GM19324 (cell line): ENCODE results near the gene DNAJA4.
"Not testable (repeated sequence)": the region's sequence is repeated elsewhere in the genome, so short reads cannot be mapped to it uniquely, and the experiment has no call there.

Experiments
- ATAC-seq: cut with Tn5 transposase; IDR thresholded peaks from one replicate; pipeline ENCODE4 v1.9.1; 2021; ENCODE audit warnings: mild to moderate bottlenecking, moderate library complexity; ENCODE audit not compliant: unreplicated experiment, low FRiP score

Gene DNAJA4

DNA sequence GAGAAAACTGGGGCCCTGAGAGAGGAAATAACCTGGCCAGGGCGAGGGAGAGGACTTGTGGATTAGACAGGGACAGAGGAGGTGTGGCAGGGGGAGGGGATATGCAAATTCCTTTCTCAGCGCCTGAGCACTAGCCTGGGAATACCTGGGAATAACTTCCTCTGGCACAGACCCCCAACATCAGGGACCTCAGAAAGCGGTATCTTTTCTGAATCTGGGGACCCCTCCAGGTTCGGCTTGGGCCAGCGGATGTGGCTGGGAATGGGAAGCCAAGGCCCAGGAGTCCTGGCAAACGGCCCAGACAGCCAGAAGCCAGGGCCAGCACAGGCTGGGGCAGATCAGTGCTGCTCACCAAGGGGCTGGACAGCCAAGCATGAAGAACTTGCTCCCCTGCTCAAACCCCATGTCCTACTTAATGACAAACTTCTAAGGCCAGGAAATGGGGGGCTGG lies 20.8 kb upstream of the DNAJA4 start:
- ATAC-seq: no peak

DNA sequence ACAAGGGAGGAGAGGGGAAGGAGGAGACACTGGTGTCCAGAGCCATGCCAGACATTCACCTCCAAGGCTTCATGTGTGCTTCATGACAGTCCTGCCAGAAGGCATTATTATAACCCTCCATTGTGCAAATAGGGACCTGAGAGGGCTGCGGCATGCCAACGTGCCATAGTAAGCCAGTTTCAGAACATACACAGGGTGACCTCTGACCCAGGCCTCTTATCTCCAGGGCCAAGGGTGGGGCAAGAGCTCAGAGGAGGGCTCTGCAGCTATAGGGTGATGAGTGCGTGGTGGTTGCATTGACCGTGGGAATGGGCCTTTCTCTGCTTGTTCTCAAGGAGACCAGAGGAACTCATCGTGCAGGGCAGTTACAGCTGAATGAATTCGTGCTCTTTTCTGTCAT lies 20.3 kb upstream of the DNAJA4 start:
- ATAC-seq: no peak

DNA sequence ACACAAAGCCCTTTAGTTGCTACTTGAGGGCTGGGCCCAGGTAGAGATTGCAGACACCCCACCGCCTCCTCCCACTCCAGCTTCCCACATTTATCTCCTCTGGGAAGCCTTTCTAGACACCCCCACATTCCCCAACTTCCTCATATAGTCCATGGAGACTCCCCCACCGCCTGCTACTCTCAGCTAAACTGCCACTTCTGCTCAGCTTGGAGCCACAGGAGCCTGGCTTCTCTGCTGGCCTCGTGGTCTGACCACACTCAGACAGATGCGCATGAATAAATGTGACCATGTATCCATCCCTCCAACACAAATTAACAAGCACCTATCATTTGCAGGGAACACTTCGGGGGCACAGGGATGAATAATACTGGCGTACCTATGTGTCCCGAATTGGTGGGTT lies 19.5 kb upstream of the DNAJA4 start:
- no peak for ATAC-seq

DNA sequence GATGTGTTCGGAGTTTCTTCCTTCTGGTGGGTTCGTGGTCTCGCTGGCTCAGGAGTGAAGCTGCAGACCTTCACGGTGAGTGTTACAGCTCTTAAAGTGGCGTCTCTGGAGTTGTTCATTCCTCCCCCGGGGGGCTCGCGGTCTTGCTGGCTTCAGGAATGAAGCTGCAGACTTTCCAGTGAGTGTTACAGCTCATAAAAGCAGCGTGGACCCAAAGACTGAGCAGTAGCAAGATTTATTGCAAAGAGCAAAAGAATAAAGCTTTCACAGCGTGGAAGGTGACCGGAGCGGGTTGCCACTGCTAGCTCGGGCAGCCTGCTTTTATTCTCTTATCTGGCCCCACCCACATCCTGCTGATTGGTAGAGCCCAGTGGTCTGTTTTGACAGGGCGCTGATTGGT lies 19.0 kb upstream of the DNAJA4 start:
- not testable (repeated sequence) for ATAC-seq

DNA sequence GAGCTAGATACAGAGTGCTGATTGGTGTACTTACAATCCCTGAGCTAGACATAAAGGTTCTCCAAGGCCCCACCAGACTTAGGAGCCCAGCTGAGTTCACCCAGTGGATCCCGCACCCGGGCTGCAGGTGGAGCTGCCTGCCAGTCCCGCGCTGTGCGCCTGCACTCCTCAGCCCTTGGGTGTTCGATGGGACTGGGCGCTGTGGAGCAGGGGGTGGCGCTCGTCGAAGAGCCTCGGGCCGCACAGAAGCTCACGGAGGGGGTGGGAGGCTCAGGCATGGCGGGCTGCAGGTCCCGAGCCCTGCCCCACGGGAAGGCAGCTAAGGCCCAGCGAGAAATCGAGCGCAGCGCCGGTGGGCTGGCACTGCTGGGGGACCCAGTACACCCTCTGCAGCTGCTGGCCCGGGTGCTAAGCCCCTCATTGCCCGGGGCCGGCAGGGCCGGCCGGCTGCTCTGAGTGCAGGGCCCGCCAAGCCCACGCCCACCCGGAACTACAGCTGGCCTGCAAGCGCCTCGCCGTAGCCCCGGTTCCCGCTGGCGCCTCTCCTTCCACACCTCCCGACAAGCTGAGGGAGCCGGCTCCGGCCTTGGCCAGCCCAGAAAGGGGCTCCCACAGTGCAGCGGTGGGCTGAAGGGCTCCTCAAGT lies 18.3 kb upstream of the DNAJA4 start:
- not testable (repeated sequence) for ATAC-seq

DNA sequence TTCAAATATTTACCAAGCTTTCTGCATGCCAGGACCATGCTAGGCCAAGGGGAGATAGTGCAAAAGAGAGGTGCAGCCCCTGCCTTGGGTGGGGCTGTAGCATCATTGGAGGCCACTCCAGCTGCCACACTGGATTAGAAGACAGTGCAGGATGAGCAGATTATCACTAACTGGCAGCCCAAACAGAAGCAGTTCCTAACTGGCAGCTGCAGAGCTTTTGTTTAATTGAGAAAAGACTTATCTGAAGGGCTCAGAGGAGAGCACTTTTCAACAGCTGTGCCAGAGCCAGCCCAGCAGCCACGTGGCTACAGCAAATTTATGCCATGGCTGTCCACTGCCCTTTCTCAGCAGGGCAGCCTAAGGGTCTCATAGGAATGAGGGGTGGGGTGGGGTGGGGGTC lies 16.5 kb upstream of the DNAJA4 start:
- no peak for ATAC-seq

DNA sequence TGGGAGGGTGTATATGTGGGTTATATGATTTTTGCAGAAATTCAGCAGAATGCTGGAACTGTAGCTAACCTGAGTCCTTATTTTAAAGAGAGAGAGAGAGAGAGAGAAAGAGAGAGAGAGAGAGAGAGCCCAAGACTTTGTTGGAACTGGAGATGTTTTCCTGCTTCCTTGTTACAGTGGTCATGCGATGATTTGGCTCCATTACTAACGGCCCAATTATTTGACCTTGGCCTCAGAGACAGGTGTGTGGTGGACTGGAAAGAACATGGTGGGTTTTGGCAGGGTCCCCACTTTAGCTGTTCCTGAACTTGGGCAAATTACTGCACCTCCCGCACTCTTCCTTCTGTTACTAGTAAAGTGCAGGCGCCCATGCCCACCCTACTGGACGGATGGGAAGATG lies 15.2 kb upstream of the DNAJA4 start:
- no peak for ATAC-seq

DNA sequence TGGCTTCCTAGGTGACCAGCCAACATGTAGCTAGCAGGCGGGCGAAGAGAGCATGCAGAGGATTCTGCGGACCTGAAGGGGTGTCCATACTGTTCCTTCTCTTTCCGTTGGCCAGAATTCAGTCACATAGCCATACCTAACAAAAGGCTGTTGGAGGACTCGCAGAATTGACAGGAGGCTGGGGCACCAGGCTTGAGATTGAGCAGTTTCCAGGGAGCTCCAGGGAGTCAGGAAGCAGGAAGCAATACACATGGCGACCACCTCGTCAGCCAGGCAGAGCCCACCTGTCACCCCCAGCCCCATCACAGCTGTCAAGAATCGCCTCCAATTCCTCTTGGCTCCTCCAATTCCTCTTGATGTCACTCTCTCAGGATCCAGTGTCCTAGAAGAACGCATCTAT lies 13.2 kb upstream of the DNAJA4 start:
- no peak for ATAC-seq

DNA sequence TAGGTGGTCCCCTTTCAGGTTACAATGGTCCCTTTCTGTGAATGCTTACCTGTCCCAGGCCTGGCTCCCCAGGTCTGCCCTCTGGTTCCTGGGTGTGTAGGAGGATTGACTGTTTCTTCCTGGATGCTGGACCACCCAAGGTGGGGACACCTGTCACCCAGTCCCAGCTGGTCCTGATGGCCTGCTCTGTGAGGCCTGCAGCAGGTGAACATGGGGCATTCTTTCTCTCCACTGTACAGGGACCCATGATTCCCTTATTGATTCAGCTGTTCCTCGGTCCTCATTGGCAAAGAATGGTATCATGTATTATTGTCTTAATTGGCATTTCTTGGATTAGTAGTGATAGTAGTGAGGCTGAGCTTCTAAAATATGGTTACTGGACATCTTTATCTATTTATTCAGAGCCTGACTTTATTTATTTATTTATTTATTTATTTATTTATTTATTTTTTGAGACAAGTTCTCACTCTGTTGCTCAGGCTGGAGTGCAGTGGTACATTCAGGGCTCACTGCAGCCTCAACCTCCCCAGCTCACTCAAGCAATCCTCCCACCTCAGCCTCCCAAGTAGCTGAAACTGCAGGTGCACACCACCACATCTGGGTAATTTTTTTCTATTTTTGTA lies 8.8 kb upstream of the DNAJA4 start:
- no peak for ATAC-seq

DNA sequence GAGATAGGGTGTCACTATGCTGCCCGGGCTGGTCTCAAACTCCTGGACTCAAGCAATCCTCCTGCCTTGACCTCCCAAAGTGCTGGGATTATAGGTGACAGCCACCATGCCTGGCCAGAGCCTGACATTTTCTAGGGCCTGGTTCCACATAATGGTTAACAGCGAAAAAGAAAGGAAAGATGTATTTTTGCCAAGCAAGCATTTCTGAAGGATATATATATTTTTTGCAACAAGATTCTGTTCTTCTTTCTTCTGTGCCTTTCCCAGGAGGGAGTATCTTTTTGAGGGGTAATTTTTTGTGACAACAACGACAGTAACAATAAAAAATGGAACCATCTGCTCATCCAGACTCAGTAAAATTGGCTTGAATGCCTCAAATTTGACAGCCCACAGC lies 8.3 kb upstream of the DNAJA4 start:
- no peak for ATAC-seq

DNA sequence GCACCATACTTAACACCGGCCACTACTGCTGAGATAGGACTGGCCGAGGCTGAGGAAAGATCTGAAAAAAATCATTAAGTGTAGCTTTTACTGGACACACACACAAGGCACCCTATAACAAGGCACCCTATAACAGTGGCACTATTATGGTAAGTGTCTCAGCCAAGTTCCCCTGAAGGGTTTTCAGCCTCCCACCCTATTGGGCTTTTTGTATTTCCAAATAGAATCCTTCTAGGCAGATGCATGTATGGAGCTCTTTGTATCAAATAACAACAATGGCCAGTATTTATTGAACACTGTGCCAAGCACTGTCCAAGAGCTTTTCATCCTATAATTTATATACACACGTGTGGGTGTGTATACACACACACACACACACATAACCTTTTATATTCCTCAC lies 6.7 kb upstream of the DNAJA4 start:
- no peak for ATAC-seq

DNA sequence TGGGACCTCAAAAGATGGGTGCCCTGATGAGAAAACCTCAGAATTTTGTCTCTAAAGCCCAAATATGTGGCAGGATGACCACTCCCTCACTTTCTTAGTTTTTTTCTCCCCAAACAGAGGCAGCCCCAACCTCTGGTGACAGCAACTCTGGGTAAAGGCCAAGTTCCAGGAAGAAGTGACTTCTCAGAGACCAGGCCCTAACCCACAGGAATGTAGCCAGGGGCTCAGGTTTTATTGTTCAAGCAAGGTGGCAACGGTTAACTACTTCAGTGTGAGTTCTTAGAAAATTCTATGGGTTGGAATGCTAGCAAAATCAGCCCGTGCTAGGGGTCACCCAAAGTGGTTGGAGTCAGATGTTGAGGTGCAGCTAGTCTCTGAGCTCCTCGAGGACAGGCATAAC lies 5.1 kb upstream of the DNAJA4 start:
- no peak for ATAC-seq

DNA sequence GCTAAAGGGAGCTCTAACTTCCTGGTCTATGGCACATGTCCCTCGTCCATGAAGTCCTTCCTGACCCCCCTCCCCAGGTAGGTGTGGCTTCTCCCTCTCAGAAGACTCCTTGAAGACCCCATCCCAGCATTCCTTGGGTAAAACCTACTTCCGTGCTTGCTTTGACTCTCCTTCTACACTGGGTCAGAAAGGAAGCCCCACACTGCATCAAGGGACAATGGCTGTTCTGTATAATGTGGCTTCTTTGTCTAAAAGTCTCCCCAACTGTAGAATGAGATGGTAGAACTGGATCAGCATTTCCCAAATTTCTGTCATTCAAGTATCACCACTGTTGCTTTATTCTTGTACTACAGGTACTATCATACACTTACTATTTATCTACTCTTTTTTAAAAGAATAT lies 3.9 kb upstream of the DNAJA4 start:
- no peak for ATAC-seq

DNA sequence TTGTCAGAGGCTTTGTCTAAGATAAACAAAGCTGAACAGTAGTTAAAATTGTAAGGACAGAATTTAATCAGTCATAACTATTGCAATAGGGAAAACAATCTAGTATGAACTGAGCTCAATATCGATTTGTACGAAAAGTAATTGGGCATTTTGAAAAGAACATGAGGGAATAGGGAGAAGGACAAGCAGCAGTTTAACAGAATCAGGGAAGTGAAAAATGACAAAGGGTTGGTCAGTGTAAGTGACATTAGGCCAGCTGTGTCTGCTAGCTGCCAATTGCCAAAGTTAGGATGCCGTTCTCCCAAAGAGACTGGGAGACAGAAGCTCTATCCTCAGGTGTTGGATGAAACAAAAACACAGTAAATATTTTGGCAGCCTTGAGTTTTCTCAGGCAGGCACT lies 3.3 kb upstream of the DNAJA4 start:
- no peak for ATAC-seq

DNA sequence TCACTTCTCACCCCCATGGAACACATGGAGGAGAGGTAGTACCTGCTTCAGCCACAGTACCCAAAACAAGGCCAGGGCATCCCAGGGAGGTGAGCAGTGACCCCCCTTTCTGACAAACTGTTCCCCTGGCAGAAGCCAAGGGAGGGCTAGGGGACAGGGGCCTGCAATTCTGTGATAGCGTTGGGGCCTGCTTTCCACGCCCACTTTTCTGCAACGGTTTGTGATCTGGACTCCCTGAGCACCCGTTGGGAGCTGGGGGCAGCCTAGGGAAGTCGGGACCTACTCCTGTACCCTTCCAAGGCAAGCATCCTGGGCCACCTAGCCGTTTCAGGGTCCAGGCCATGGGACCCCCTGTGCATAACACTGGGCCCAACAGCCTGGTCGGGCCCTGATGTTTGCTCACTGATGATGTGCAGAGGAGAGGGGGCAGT lies 996 bp upstream of the DNAJA4 start:
- ATAC-seq: no peak

DNA sequence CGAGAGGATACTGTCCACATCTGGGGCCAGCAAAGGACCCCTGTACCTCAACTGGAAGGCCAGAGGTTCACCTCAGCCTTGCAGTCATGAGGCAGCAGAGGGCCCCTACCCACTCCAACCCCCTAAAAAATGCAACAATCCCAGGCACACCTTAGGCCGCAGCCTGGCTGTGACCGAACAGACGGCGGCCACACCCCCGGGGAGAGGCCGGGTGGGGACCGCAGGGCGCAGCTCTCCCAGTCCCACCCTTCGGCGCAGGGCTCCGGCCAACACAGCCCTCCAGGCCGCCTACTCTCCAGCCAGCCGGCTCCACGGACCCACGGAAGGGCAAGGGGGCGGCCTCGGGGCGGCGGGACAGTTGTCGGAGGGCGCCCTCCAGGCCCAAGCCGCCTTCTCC lies 457 bp upstream of the DNAJA4 start:
- no peak for ATAC-seq

DNA sequence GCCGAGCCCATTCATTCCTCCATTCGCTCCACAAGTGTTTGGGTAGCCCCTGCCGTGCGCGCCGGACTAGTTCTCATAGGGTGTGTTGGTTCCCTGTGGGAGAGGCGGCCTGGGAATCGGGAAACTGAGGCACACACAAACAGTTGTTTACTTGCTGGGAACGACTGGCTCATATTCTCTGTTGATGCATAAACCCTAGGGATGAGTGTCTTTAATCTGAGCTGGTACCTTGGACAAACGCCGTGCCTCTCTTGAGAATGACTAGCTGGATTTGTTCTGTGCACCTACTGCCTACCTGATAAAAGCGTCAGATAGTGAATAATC lies 737 bp downstream of the DNAJA4 start:
- no peak for ATAC-seq

DNA sequence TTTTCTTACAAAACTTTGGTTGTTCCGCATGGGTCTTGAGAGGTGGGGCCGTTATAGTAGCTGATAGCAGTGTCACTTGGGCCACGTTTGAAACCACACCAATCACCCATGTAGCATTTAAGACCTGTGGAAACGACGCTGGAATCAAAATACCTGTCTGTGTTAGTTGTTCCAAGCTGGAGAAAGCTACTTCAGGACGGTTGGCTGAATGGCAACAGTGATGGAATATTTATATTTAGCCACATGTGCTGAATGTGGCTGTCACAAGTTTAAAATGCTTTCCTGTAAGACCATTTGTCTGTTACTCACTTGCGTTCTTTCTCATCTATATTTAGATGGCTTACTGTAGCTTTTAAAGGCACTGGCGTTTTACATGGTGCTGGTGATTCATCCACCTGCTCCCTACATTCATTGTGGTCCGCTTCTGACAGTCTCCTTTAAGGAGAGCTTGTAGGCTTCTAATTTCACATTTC lies 1.4 kb downstream of the DNAJA4 start:
- no peak for ATAC-seq

DNA sequence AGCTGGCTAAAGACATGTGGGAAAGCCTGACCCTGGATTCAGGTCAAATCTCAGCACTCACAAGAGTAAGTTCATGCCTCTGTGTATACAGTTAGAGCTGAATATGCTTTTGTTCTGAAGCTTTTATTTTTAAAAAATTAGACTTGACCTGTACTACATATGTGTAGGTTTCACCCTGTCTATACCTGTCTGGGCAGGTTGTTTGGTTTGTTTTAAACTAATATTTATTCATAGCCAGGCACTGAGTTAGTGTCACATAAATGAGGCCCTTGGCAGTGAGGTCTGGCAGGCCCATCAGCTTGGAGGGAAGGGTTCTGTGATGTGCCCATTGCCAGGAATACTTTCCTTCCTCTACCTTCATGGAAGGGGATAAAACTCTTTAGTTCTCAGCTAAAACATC lies 1.9 kb downstream of the DNAJA4 start:
- no peak for ATAC-seq

DNA sequence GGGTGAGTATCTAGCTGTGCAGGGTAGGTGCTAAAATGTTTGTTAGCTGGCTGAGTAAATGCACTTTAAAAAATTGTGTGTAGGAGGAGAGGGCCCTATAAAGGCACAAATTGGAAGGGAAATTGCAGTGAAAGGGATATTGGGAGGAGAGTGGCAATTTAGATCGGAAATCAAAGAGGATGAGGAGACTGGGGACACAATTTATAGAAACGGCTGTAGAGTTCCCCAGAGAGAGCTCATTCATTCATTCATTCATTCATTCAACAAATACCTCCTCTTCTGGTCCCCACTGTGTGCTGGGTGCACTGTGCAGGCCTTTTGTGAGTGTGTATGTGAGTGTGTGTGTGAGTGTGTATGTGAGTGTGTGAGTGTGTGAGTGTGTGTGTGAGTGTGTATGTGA lies 2.4 kb downstream of the DNAJA4 start:
- ATAC-seq: no peak

DNA sequence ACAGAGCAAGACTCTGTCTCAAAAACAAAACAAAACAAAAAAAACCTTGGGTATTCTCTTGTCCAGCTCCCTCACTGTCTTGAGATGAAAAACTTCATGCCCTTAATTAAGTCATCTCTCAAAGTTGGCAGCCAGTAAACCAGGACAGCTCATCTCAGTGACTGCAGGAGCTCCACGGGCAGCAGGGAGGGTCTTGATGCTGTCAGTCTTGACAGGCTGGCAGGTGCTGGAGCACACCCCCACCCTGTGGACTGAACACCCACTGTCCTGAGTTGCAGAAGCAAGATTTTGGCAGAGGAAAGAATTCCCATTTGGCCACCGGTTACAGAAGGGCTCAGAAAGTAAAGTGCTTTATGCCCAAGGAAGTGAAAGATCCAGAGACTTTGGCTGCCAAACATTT lies 8.0 kb downstream of the DNAJA4 start:
- ATAC-seq: no peak

DNA sequence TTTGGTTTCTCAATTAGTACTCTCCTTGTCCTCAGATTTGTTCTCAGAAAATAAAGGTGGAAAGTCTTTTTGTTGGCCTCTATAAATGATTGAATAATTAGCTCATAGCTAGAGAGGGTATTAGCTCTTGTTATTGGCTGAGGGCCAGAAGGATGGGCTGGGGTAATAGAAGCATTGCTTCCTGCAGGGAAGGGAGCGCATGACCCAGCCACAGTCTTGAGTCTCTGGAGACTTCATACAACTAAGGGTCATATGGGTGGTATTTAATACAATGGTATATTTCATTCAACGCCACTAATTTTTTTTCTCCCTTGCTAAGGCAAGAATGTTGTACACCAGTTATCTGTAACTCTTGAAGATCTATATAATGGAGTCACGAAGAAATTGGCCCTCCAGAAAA lies 8.4 kb downstream of the DNAJA4 start:
- no peak for ATAC-seq

DNA sequence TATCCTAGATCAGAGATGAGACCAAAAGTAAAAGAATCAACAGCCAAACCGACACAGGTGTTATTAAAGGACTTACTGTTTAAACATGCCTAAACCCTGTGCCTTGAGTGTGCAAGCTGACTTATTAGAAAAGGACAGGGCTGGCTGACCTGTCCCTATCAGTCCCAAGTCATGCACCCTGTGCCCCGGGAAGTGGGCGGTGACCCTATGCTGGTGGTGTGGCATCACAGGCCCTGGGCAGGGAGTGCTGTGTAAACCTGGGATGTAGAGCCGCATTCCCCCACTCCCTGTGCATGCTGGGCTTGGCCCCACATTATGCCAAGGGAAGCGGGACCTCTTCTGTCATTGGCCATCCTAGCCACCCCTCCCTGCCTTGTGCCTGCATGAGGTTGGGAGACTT lies 10.6 kb downstream of the DNAJA4 start:
- no peak for ATAC-seq
